Inflammatory macrophage (primary cell): Measurements from ENCODE around the gene MED28.
"Not testable (repeated sequence)": the region's sequence is repeated elsewhere in the genome, so short reads cannot be mapped to it uniquely, and the experiment has no call there.

Experiments used
- DNase-seq, 2 donors: peaks; one replicate each; pipeline ENCODE4 v3.0.0-alpha.2; 2020 to 2022

The MED28 gene

GRCh38 chr4:17618926-17619325 lies 4.5 kb downstream of the MED28 start:
- no peak for DNase-seq

- no peak for DNase-seq
Observed at GRCh38 chr4:17619416-17620105, 5.1 kb downstream of the MED28 start.

- DNase-seq = no peak
Observed at GRCh38 chr4:17623451-17624001, 9.1 kb downstream of the MED28 start.

- no peak for DNase-seq
Observed at GRCh38 chr4:17624821-17625220, 10.4 kb downstream of the MED28 start.

- no peak for DNase-seq
Observed at GRCh38 chr4:17630228-17630627, 15.8 kb downstream of the MED28 start.

GRCh38 chr4:17633600-17633999 lies 19.2 kb downstream of the MED28 start:
- no peak for DNase-seq

- peak in 1 of 2 donors; percentile 23 for DNase-seq
Observed at GRCh38 chr4:17635056-17635455, 20.6 kb downstream of the MED28 start.

GRCh38 chr4:17636341-17636695 lies 21.9 kb downstream of the MED28 start:
- no peak for DNase-seq

- DNase-seq = peak; percentile 72 to 76
Observed at GRCh38 chr4:17636696-17637622, 22.5 kb downstream of the MED28 start.

- DNase-seq = no peak
Observed at GRCh38 chr4:17639136-17639535, 24.7 kb downstream of the MED28 start.

- no peak for DNase-seq
Observed at GRCh38 chr4:17642398-17642783, 27.9 kb downstream of the MED28 start.

- DNase-seq = no peak
Observed at GRCh38 chr4:17646693-17647092, 32.3 kb downstream of the MED28 start.

GRCh38 chr4:17647176-17647806 lies 32.9 kb downstream of the MED28 start:
- no peak for DNase-seq

GRCh38 chr4:17647927-17648326 lies 33.5 kb downstream of the MED28 start:
- no peak for DNase-seq

- DNase-seq = no peak
Observed at GRCh38 chr4:17650406-17650805, 36.0 kb downstream of the MED28 start.

- no peak for DNase-seq
Observed at GRCh38 chr4:17654701-17655100, 40.3 kb downstream of the MED28 start.

- DNase-seq = no peak
Observed at GRCh38 chr4:17657090-17657489, 42.6 kb downstream of the MED28 start.

- DNase-seq = no peak
Observed at GRCh38 chr4:17657849-17658248, 43.4 kb downstream of the MED28 start.

GRCh38 chr4:17659196-17659595 lies 44.8 kb downstream of the MED28 start:
- DNase-seq = not testable (repeated sequence)

GRCh38 chr4:17662694-17663093 lies 48.3 kb downstream of the MED28 start:
- DNase-seq = peak; percentile 63 to 71

- peak; percentile 48 to 53 for DNase-seq
Observed at GRCh38 chr4:17664755-17665154, 50.3 kb downstream of the MED28 start.

- DNase-seq = no peak
Observed at GRCh38 chr4:17665346-17665745, 50.9 kb downstream of the MED28 start.

GRCh38 chr4:17665852-17666251 lies 51.4 kb downstream of the MED28 start:
- DNase-seq = no peak
